HepG2 (cell line): ENCODE results near the gene NCBP2. TPM values are rescaled to one million over a fixed set of nuclear protein-coding genes. Genes with fewer than 3 reads are reported as not detected.
A peak's percentile ranks its signal among the peaks of the same experiment; 100 is the strongest.

ENCODE experiments used
- CEBPG ChIP-seq: IDR thresholded peaks from 2 replicates; pipeline ENCODE4 v1.6.1; 2016
- HDAC2 ChIP-seq: sonication (generic); formaldehyde crosslinking; IDR thresholded peaks from 2 replicates; pipeline ENCODE4 v1.4.0; 2020; ENCODE audit warnings: missing genetic modification reagents
- HOXA7 ChIP-seq: sonication (generic); formaldehyde crosslinking; IDR thresholded peaks from 2 replicates; pipeline ENCODE4 v1.8.1; 2022; ENCODE audit warnings: mild to moderate bottlenecking, missing genetic modification reagents, moderate library complexity
- HOXD1 ChIP-seq: sonication (generic); formaldehyde crosslinking; IDR thresholded peaks from 2 replicates; pipeline ENCODE4 v1.5.0; 2020; ENCODE audit warnings: missing genetic modification reagents
- MAX ChIP-seq: IDR thresholded peaks from 2 replicates; pipeline ENCODE4 v1.6.1; 2012; ENCODE audit warnings: inconsistent platforms
- MTA1 ChIP-seq: sonication (generic); formaldehyde crosslinking; IDR thresholded peaks from 2 replicates; pipeline ENCODE4 v1.4.0; 2020; ENCODE audit warnings: missing genetic modification reagents, mild to moderate bottlenecking, borderline replicate concordance
- NR2F6 ChIP-seq, 2 experiments: IDR thresholded peaks; 2 replicates each; pipeline ENCODE4 v1.6.1; 2016; ENCODE audit warnings: antibody characterized with exemption in 1 of 2, mild to moderate bottlenecking in 1 of 2
- PHF8 ChIP-seq: sonication (generic); formaldehyde crosslinking; IDR thresholded peaks from 2 replicates; pipeline ENCODE4 v1.5.0; 2020; ENCODE audit warnings: missing genetic modification reagents
- POGZ ChIP-seq: sonication (generic); formaldehyde crosslinking; IDR thresholded peaks from 2 replicates; pipeline ENCODE4 v1.4.0; 2020; ENCODE audit warnings: mild to moderate bottlenecking, missing genetic modification reagents
- SOX13 ChIP-seq, 3 experiments: fragments of 450-650 bp in 1 of 3; sonication (generic) in 1 of 3; formaldehyde crosslinking in 1 of 3; IDR thresholded peaks in 2 of 3; conservative IDR thresholded peaks in 1 of 3; 2 replicates each; pipeline versions ENCODE4 v1.5.0 to v1.6.1; 2016 to 2020; ENCODE audit warnings: antibody characterized with exemption in 1 of 3, mild to moderate bottlenecking in 1 of 3, missing compliant biosample characterization in 1 of 3, missing genetic modification reagents in 1 of 3, moderate library complexity in 1 of 3
- ZBTB20 ChIP-seq: sonication (generic); formaldehyde crosslinking; IDR thresholded peaks from 2 replicates; pipeline ENCODE4 v1.8.1; 2023; ENCODE audit warnings: missing genetic modification reagents, low read depth, mild to moderate bottlenecking, borderline replicate concordance
- ZFP82 ChIP-seq: sonication (generic); formaldehyde crosslinking; IDR thresholded peaks from 2 replicates; pipeline ENCODE4 v1.5.1; 2020; ENCODE audit warnings: mild to moderate bottlenecking, missing genetic modification reagents, borderline replicate concordance
- ZHX1 ChIP-seq: sonication (generic); formaldehyde crosslinking; IDR thresholded peaks from 2 replicates; pipeline ENCODE4 v1.8.1; 2022; ENCODE audit warnings: low read depth, mild to moderate bottlenecking, missing genetic modification reagents
- ZMYM3 ChIP-seq: sonication (generic); formaldehyde crosslinking; IDR thresholded peaks from 2 replicates; pipeline ENCODE4 v1.5.1; 2020; ENCODE audit warnings: mild to moderate bottlenecking, missing genetic modification reagents
- ZNF207 ChIP-seq: fragments of 450-650 bp; IDR thresholded peaks from 2 replicates; pipeline ENCODE4 v1.6.1; 2016; ENCODE audit warnings: antibody characterized with exemption, borderline replicate concordance
- ZNF260 ChIP-seq: sonication (generic); formaldehyde crosslinking; IDR thresholded peaks from 2 replicates; pipeline ENCODE4 v1.4.0; 2020; ENCODE audit warnings: missing genetic modification reagents, low read depth, mild to moderate bottlenecking, borderline replicate concordance
- ZNF281 ChIP-seq: sonication (generic); formaldehyde crosslinking; IDR thresholded peaks from 2 replicates; pipeline ENCODE4 v1.4.0; 2020; ENCODE audit warnings: missing genetic modification reagents, borderline replicate concordance
- ZNF501 ChIP-seq: sonication (generic); formaldehyde crosslinking; IDR thresholded peaks from 2 replicates; pipeline ENCODE4 v1.5.1; 2020; ENCODE audit warnings: mild to moderate bottlenecking, moderate library complexity, missing genetic modification reagents
- ZNF614 ChIP-seq: IDR thresholded peaks from 2 replicates; pipeline ENCODE4 v1.6.1; 2018; ENCODE audit warnings: missing biosample characterization, missing genetic modification reagents, inconsistent platforms, borderline replicate concordance
- polyA plus RNA-seq, 8 experiments: library from polyadenylated mRNA; depleted of rRNA in 3 of 8; stranded (reverse) in 7 of 8; unstranded in 1 of 8; fragments of >200 nt; fragmentation: Illumina TruSeq in 4 of 8; extraction: Trizol in 4 of 8; gene quantifications; 2 replicates each; pipeline versions ENCODE4 v1.2.1 to v1.2.3, GENCODE V29; 2011 to 2016; ENCODE audit warnings: low read depth in 4 of 8, missing spikeins in 1 of 8, mixed read lengths in 1 of 8; ENCODE audit not compliant: insufficient read depth in 1 of 8
- total RNA-seq, 5 experiments: library from RNA; depleted of rRNA; stranded (reverse); fragments of >200 nt; fragmentation: Illumina TruSeq; extraction: Trizol; gene quantifications; 2 replicates each; pipeline ENCODE4 v1.2.3, GENCODE V29; 2016; ENCODE audit warnings: low read depth in 1 of 5
- TF ChIP-seq, protein P1 (sequence below): sonication (generic); formaldehyde crosslinking; IDR thresholded peaks from 2 replicates; pipeline ENCODE4 v1.4.0; 2020; ENCODE audit warnings: missing genetic modification reagents
- TF ChIP-seq, protein P2 (sequence below): sonication (generic); formaldehyde crosslinking; conservative IDR thresholded peaks from 2 replicates; pipeline ENCODE4 v1.4.0; 2020; ENCODE audit warnings: missing genetic modification reagents

Gene NCBP2
- total and polyA plus RNA-seq, 2 of the 13 experiments (the other 11 are each of a cell fraction or from before 2014, with no cell fraction given): 58.7 to 95.5 TPM

- TF ChIP-seq ZHX1 (CRISPR knock-in tag) (peak; percentile 82), CEBPG (peak; percentile 38; the same call in 1 of the 2 replicates), HOXD1 (CRISPR knock-in tag) (no peak), SOX13 (IDR thresholded peaks at IDR 0.05) (no peak), SOX13 (CRISPR knock-in tag; conservative IDR thresholded peaks at IDR 0.05 in 1 of 2, IDR thresholded peaks at IDR 0.05 in 1 of 2) (peak in 1 of 2 experiments; percentile 54; a peak in 2 of 4 replicates), MTA1 (CRISPR knock-in tag) (0 out of 2 replicates have a peak, but pooled peaks have one; percentile 53), ZMYM3 (peak; percentile 72), PHF8 (CRISPR knock-in tag) (0 out of 2 replicates have a peak, but pooled peaks have one; percentile 25), MAX (peak; percentile 81), HOXA7 (CRISPR knock-in tag) (no peak), ZFP82 (CRISPR knock-in tag) (no peak), ZNF614 (peak; percentile 81; the same call in 1 of the 2 replicates), ZNF281 (CRISPR knock-in tag) (peak; percentile 97), NR2F6 (IDR thresholded peaks at IDR 0.05) (no peak), NR2F6 (CRISPR knock-in tag; IDR thresholded peaks at IDR 0.05) (peak; percentile 56; the same call in 1 of the 2 replicates), POGZ (CRISPR knock-in tag) (peak; percentile 85), ZNF501 (CRISPR knock-in tag) (0 out of 2 replicates have a peak, but pooled peaks have one; percentile 37), ZBTB20 (CRISPR knock-in tag) (peak; percentile 97; the same call in 1 of the 2 replicates), ZNF260 (CRISPR knock-in tag) (no peak), HDAC2 (CRISPR knock-in tag) (peak; percentile 86), ZNF207 (no peak)
- TF ChIP-seq, protein P1, sequence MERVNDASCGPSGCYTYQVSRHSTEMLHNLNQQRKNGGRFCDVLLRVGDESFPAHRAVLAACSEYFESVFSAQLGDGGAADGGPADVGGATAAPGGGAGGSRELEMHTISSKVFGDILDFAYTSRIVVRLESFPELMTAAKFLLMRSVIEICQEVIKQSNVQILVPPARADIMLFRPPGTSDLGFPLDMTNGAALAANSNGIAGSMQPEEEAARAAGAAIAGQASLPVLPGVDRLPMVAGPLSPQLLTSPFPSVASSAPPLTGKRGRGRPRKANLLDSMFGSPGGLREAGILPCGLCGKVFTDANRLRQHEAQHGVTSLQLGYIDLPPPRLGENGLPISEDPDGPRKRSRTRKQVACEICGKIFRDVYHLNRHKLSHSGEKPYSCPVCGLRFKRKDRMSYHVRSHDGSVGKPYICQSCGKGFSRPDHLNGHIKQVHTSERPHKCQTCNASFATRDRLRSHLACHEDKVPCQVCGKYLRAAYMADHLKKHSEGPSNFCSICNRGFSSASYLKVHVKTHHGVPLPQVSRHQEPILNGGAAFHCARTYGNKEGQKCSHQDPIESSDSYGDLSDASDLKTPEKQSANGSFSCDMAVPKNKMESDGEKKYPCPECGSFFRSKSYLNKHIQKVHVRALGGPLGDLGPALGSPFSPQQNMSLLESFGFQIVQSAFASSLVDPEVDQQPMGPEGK: peak; percentile 61
- TF ChIP-seq, protein P2, sequence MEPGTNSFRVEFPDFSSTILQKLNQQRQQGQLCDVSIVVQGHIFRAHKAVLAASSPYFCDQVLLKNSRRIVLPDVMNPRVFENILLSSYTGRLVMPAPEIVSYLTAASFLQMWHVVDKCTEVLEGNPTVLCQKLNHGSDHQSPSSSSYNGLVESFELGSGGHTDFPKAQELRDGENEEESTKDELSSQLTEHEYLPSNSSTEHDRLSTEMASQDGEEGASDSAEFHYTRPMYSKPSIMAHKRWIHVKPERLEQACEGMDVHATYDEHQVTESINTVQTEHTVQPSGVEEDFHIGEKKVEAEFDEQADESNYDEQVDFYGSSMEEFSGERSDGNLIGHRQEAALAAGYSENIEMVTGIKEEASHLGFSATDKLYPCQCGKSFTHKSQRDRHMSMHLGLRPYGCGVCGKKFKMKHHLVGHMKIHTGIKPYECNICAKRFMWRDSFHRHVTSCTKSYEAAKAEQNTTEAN (CRISPR knock-in tag): no peak
Measured at GRCh38 chr3:196981657-196982056, 39.3 kb upstream of the NCBP2 start (continued).
